22Rv1 (cell line): ENCODE results near the gene SFT2D1.
"Not testable (repeated sequence)": the region's sequence is repeated elsewhere in the genome, so short reads cannot be mapped to it uniquely, and the experiment has no call there.

Source experiments
- CTCF ChIP-seq: fragments of 450-650 bp; IDR thresholded peaks from 2 replicates; pipeline ENCODE4 v1.5.1; 2017; ENCODE audit warnings: mild to moderate bottlenecking
- ZFX ChIP-seq: fragments of 450-650 bp; IDR thresholded peaks from 2 replicates; pipeline ENCODE4 v1.6.1; 2017; ENCODE audit warnings: antibody characterized with exemption, borderline replicate concordance

- not testable (repeated sequence) for TF ChIP-seq CTCF, ZFX
Measured at GRCh38 chr6:166387098-166387497, 44.8 kb upstream of the SFT2D1 start.
